Stimulated activated CD8-positive, alpha-beta memory T cell treated with anti-CD3 and anti-CD28 coated beads, Interleukin-4, amount 100 ng/mL, for 1 hour (primary cell): ENCODE data around the gene DCAF7.

Experiments
- DNase-seq, 2 donors: peaks; one replicate each; pipeline ENCODE4 v3.0.0-alpha.2; 2020; ENCODE audit warnings: low read depth in 2 of 2, low spot score in 1 of 2

The DCAF7 gene

DNA sequence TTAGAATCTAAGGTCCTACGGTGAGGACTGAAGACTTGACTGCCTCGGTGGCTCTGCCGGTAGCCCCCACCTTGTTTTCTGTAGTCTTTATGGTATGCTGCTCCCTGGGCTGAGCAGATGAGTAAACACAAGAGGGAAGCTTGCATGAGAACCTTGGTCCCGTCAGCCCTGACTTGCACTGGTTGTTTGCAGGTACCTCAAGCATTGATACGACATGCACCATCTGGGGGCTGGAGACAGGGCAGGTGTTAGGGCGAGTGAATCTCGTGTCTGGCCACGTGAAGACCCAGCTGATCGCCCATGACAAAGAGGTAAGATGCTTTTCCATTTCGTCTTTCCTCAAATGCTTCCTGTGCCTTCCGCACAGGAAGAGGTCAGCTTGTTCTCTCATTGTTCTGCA, 29.4 kb downstream of the DCAF7 start:
- no peak for DNase-seq

DNA sequence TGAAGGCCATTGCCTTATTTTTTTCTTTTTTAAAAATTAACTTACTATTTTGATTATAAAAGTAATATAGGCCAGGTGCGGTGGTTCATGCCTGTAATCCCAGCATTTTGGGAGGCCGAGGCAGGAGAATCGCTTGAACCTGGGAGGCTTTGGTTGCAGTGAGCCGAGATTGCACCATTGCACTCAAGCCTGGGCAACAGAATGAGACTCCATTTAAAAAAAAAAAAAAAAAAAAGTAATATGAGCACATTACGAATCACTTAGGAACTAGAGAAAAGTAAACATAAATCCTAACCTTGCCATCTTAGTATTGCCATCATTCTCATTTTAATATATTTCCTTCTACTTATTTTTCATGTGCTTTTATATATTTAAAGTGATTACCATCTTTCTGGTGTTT, 37.5 kb downstream of the DCAF7 start:
- no peak for DNase-seq

DNA sequence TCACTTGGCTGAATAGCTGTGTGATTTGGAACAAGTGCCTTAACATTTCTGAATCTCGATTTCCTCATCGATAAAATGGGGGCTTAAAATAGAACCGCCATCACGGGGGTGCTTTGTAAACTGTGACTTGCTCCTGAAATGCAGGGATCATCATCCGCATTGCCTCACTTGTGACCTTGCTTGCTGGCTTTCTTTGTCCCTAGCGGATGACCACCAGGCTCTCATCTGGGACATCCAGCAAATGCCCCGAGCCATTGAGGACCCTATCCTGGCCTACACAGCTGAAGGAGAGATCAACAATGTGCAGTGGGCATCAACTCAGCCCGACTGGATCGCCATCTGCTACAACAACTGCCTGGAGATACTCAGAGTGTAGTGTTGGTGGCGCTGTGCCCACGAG, 38.5 kb downstream of the DCAF7 start:
- DNase-seq = no peak

DNA sequence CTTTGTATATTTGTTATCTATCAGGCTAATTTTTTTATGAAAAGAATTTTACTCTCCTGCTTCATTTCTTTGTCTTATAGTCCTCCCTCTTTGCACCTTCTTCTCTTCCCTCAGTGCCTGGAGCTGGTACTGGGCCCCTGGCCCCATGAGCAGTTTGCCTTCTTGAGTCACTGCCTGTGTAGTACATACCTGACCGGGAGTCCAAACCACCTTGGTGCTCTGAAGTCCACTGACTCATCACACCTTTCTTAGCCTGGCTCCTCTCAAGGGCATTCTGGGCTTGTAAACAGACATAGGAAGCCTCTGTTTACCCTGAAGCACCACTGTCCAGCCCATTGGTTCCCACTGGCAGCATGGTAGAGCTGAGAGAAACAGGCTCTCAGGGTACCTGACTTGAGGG, 39.4 kb downstream of the DCAF7 start:
- DNase-seq = no peak

DNA sequence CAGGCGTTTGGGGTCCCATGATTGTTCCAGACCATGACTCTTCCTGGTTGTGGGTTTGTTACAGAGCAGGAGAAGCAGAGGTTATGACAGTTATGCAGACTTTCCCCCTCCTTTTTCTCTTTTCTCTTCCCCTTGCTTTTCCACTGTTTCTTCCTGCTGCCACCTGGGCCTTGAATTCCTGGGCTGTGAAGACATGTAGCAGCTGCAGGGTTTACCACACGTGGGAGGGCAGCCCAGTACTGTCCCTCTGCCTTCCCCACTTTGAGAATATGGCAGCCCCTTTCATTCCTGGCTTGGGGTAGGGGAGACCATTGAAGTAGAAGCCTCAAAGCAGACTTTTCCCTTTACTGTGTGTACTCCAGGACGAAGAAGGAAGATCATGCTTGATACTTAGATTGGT, 42.5 kb downstream of the DCAF7 start:
- DNase-seq = no peak

DNA sequence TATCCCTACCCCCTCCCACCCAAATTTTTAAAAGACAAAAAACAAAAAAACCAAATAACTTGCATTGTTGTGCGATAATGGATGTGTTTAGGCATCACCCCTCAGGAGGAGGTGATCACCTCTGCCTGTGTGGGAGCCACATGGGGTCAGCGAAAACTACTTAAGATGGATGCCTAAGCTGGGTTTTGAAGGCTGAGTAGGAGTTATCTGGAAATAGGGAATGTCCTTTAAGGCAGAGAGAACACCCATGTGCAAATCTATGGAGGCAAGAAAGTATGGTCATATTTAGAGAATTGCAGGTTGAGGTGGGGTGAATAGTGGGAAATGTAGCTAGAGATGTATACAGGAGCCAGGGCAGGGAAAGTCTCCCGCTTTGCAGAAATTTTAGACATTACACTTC, 44.9 kb downstream of the DCAF7 start:
- DNase-seq = no peak

DNA sequence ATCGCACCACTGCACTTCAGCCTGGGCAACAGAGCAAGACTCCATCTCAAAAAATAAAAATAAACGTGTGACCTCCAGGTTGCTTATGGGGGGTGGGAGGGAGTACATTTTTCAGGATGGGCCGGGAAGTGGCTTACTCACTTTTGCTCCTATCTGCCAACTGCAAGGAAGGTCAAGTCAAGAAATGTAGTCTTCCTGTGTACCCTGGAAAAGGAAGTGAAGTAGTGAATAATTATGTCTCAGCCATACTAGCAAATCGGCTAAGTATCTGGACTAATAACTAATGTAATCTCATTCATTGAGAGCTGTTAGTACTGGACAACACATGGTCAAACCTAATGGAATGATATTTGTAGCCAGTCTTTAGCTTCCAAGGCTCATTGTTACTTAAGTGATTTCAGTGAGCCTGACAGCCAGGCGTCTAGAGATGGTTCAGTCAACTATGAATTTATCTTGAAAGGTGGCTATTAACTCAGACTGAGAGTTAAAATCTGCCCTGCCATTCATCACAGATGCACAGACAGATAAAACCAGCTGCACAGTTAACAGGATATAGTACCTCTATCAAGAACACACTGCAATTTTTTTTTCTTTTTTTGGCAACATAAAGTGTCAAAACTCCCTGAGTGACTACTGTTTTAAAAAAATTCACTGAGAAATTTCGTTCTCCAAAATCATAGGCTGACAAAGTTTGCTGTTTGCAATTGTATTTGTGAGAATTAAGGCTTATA, 46.7 kb downstream of the DCAF7 start:
- no peak for DNase-seq

DNA sequence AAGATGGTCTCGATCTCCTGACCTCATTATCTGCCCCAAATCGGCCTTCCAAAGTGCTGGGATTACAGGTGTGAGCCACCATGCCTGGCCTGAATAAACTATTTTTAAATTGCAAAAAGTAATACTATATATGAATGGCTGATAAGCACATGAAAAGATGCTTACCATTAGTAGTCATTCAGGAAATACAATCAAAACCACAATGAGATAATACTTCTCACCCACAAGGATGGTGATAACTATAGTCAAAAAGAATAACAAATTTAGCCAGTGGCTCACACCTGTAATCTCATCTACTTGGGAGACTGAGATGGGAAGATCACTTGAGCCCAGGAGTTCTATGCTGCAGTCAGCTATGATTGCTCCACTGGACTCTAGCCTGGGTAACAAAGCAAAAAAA, 48.0 kb downstream of the DCAF7 start:
- no peak for DNase-seq

DNA sequence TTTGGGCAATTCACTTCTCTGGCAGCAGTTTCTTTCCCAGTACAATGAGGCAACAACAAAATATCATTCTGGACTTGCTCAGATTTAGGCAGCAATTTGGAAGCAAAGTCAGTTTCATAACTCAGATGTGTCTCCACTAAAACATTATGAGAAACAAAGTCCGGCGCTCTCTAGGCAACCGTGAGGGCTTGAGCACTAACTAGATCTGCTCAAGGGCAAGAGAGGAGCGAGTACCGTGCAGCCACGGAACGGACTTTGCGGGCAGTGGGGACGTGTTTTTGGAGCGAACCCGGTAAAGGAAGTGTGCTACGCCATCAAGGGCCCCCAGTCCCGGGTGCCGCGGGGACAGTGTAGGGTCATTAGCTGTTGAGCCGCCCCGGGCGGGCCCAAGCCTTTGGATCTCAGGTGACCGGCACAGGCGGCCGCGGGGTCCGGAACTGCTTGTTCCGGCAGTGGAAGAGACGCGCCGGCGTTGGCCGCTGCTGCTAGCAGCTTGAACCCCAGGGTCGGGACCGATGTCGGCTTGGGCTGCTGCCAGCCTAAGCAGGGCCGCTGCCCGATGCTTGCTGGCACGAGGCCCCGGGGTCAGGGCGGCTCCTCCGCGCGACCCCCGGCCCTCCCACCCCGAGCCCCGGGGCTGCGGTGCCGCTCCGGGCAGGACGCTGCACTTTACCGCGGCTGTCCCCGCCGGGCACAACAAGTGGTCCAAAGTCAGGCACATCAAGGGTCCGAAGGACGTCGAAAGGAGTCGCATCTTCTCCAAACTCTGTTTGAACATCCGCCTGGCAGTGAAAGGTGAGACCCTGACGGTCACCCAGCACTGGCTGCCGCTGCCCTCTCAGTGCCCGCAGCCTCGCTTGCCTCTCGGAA, 50.5 kb downstream of the DCAF7 start, which contains the start of gene TACO1:
Gene TACO1, plus strand, starts transcription at position 327 of the 870 bp plus-strand sequence. Its CDS starts 189 bp downstream, at position 516.
- DNase-seq = peak; percentile 50 to 54

DNA sequence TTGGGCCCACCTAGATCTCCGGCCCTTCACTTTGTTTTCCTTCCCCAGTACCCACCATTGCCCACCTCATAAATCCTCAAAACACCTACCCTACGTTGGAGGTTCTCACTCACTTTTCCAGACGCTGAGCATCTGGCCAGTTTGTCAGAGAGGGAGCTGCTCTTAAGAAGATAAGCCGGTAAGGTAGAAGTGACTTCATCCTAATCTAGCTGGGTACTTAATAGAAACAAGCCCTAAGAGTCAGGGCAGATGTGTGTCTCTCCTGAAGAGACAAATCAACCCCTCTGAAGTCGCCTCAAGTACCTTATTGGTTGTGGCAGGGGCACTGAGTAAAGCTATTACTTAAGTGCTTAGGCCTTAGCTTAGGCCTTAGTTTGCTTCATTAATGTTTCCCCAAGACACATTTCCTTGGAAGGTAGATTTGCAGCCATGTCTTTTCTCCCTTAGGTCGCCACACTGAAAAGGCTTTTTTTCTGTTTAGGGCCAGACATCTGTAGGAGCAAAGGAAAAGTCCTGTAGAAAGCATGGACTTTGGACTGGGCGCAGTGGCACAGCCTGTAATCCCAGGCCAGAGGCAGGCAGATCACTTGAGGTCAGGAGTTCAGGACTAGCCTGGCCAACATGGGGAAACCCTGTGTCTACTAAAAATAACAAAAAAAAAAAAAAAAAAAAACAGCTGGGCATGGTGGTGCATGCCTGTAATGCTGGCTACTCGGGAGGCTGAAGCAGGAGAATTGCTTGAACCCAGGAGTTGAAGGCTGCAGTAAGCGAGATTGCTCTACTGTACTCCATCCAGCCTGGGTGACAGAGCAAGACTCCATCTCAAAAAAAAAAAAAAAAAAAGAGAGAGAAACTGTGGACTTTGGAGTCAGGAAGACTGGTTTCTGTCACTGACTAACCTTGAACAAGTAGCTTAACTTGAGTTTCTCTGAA, 51.4 kb downstream of the DCAF7 start:
- no peak for DNase-seq

DNA sequence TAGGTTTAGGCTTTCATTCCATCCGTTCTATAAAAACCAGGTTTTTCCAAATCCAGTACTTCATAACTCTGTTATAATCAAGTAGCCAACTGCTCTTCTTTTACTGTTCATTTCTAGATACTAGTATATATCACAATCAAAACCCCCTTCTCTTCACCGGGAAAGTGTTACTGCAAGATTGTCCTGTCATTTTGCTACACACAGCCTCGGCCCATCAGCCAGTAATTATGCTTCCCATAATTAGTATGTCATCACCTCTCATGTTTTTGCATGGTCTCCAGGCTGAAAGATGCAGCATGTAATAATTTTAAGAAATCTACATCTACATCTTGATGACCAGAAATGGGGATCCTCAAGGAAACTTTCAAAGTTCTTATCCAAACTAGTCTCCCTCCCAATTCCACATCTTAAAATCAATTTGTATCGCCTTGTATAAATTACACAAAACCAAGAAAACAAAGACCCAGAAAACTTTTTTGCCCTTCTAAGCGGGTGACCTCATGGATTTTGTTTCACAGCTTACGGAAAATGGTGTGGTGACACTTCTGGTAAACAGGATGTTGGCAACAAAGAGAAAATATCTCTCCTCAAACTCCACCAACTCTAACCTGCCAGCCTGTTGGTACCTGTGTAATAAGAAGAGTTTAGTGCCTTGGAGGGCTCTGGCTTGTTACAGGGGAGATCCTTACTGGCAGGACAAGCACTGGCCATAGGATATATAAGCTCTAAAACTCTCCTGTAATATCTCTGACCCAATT, 59.7 kb downstream of the DCAF7 start:
- DNase-seq = no peak

DNA sequence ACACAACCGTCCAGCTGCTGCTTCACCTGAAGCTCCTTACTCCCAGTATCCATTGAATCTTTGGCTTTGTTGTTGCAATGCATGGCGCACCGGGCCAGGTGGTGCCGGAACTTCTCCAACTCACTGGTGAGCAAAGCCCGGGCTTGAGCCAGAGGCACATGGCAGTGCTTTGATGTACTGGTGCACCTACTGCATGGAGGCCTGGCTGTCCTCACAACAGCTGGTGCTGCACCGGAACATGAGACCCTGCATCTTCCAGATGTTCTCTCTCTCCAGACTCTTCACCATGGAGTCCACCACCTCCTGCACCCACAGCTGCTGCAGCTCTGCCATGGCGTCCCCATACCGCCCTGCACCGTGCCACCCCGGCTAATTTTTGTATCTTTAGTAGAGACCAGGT, 60.6 kb downstream of the DCAF7 start:
- DNase-seq = no peak

DNA sequence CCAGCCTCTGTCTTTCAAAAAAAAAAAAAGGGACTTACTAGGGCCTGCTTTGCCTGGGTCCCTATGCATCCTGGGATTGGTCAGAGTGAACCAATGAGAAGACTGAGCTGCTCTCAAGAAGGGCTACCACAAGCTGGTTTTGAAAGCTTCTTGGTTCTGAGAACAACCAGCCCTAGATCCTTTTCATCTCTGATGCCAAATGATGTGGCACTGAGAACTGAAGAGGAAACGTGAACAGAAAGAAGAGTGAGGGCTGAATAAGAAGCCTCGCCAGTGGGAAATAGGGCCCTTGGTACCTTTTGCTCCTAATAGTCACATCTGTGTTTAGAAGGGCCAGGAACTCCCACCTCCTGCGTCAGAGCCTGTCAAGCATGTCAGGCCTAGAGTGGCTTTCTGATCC, 61.1 kb downstream of the DCAF7 start:
- DNase-seq = no peak

DNA sequence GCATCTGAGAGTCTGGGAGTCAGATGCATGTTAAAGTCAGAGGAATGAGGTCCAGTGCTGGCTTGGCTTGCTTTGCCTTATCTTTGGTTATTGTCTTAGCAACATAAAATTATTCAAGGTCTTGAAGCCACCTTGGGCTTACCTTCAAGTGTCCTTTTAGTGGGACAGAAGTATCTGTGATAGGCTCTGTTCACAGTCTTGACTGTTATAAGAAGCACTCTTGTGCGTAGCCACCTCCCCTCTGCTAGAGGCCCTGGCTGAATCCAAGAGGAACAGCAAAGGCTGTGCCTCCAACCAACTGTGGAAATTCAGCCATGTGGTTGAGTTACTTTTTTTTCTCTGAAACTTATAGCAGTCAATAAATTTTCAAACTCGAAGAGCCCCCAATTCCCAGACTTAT, 63.4 kb downstream of the DCAF7 start:
- DNase-seq = no peak

DNA sequence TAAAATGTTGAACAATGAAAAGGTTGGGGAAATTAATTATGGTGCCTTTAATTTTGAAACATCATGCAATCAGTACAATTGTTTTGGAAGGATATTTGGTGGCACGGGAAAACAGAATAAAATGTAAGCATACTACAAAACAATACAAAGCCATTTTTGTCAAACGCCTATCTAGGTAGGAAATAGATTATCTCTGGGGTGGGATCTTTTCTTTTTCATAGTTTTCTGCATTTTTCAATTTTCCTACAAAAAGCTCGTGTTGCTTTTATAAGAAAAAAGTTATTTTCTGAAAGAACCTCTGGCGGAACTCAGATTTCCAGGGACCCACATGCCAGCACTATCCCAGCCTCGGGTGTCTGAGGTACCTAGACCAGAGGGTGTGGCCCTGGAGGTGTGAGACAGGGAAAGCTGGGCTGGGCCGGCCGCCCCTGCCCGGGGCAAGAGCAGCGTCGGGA, 71.0 kb downstream of the DCAF7 start:
- no peak for DNase-seq

DNA sequence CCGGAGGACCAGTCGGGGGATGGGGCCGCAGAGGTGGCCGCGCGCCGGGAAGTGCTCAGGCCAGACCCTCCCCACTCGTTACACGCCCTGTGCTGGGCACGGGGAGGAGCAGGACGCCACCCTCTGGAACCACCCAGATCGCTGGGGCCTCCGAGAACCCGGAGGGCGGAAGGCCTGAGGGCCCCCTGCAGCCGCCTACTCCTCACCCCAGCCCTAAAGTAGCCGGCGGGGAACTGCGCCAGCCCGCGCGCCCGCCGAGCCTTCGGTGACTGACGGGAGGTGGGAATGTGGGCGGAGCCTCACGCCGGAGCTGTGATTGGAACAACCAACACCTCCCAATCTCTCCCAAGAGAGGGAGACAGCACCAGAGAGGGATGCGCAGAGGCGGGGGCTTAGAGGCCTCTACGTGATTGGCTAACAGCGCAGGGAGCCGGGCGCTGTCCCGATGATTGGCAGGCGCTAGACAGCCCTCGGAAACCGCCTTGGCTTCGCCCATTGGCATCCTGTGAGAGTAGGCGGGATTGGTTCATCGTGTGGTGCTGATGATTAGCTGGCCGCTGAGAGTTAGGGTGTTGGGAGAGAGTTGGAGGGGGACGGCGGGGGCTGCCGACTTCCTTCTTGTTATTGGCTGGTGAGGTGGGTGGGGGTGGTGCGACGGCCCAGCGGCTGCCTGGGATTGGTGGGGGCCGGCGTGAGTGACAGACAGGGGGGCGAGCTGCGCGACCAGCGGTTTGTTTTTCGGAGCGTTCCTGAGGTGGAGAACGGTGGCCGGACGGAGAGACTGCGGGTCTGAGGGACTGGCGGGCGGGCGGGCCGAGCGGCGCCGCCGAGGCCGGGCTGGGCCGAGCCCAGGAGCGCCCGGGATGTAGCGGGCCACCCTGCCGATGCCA, 71.7 kb downstream of the DCAF7 start, which contains the start of gene MAP3K3:
Gene MAP3K3, plus strand, starts transcription at position 734 of the 890 bp plus-strand sequence. CDS start 343 bp downstream, outside the sequence.
- peak; percentile 92 to 93 for DNase-seq

DNA sequence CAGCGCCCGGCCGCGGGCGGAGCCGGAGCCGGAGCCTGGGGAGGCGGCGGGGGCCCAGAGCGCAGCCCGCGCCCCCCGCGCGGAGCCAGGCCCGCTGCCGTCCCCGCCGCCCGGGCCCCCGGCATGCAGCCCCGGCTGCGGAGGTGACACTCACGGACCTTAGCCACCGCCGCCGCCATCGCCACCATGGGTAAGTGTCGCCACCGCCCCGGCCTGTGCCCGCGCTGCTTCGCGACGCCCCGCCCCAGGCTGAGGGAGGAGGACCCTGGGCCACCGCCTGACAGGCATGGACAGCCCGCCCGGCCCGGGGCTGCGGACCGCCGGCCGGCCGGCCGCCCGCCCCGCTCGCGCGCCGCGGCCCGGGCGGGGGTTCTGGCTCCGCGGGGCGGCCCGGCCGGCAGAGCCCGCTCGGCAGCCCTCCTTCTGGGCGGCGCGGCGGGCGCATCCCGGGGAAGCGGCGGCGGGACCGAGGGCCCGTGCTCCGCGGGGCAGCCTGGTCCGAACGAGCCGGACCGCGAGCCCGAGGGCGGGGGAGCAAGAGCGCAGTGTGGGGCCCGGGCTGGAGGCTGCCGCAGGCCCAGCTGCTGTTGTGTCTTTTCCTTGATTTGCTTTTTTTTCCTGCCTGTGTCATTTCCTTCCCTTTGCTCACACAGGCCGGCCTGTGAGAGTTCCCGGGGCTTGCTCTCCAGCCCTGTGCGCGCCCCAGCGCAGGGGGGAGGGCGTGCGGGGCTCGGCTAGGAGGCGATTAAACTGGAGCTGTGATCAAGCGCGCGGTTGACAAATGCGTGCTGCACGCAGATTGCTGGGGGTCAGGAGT, 72.5 kb downstream of the DCAF7 start:
- peak in 1 of 2 donors; percentile 10 for DNase-seq

DNA sequence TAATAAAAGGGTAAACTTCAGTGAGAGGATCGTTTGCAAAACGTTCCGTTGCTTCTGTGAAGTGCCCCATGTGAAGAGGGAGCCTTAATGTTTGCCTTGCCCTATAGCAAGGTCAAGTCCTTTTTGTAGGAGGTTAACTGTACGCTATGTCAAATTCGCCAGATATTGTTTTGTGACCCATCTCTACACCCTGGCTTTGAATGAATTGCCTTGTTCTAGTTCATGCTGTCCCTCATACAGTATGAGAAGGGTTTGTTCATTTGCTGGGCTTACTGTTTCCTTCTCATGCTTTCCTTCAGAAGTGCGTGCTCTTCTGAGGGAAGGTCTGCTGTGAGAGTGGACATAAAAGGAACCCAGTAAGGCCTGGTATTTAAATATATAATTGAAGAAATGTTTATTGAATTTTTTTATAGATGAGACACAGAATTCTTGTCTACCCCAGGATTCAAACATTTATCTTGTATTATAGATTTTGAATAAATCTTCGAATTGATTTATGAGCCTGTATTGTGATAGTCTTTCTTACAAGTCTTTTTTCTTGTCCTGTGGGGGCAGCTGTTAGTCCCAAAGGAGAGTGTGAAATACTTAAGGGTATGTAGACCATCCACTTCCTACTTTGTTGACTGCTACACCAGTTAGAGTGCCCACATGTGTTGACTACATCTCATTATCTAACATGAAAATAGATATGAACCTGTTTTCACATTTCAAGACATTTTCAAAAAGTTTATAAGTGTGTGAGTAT, 73.7 kb downstream of the DCAF7 start:
- no peak for DNase-seq
